Kidney epithelial cell (primary cell): ENCODE data around the gene KRTAP9-7. TPM values are rescaled to one million over a fixed set of nuclear protein-coding genes. Genes with fewer than 3 reads are reported as not detected.
"Not testable (repeated sequence)": the region's sequence is repeated elsewhere in the genome, so short reads cannot be mapped to it uniquely, and the experiment has no call there.

Experiments used
- DNase-seq: peaks from one replicate; pipeline ENCODE4 v3.0.0-alpha.2; 2010; ENCODE audit warnings: low read depth
- H3K27me3 ChIP-seq: 2 replicates; pipeline ENCODE4 v1.6.0; 2011; ENCODE audit warnings: low read length; ENCODE audit not compliant: control insufficient read depth, insufficient read depth
- H3K36me3 ChIP-seq: 2 replicates; pipeline ENCODE4 v1.5.1; 2011; ENCODE audit warnings: low read length; ENCODE audit not compliant: control insufficient read depth, insufficient read depth
- H3K4me3 ChIP-seq: 2 replicates; pipeline ENCODE4 v1.5.1; 2011; ENCODE audit warnings: low read depth, mild to moderate bottlenecking, control low read depth, low read length
- CTCF ChIP-seq: IDR thresholded peaks from 2 replicates; pipeline ENCODE4 v1.5.1; 2011; ENCODE audit warnings: mild to moderate bottlenecking, moderate library complexity, low read length, control low read depth, inconsistent platforms; ENCODE audit not compliant: insufficient read depth, poor library complexity, severe bottlenecking
- total RNA-seq: library from RNA; depleted of rRNA; stranded (reverse); fragments of >200 nt; gene quantifications from 2 replicates; pipeline ENCODE4 v1.2.3, GENCODE V29; 2015

The KRTAP9-7 gene
- total RNA-seq, 1 donor from 2014 or later, result not detected

GRCh38 chr17:41251261-41251660 is 24.2 kb upstream of the KRTAP9-7 start:
- H3K4me3 ChIP-seq, result no peak overlapping the region
- no peaks in the 10 kb centered on the region for H3K27me3 ChIP-seq
- no peak for TF ChIP-seq CTCF
- no peaks in the 10 kb centered on the region for H3K36me3 ChIP-seq
- DNase-seq, result no peak

GRCh38 chr17:41254861-41255260 is 20.6 kb upstream of the KRTAP9-7 start:
- no peaks in the 10 kb centered on the region for H3K36me3 ChIP-seq
- no peak for TF ChIP-seq CTCF
- H3K27me3 ChIP-seq, result no peaks in the 10 kb centered on the region
- no peak for DNase-seq
- H3K4me3 ChIP-seq, result no peak overlapping the region

GRCh38 chr17:41255381-41256290 is 19.9 kb upstream of the KRTAP9-7 start, which contains the start of gene KRTAP9-9:
Gene KRTAP9-9 (plus strand): TSS chr17:41255384.
- not testable (repeated sequence) for H3K4me3 ChIP-seq, DNase-seq, H3K36me3 ChIP-seq, H3K27me3 ChIP-seq

GRCh38 chr17:41256291-41256685 is 19.2 kb upstream of the KRTAP9-7 start:
- no peak for TF ChIP-seq CTCF
- DNase-seq, result no peak
- no peaks in the 10 kb centered on the region for H3K36me3 ChIP-seq
- no peak overlapping the region for H3K4me3 ChIP-seq
- no peaks in the 10 kb centered on the region for H3K27me3 ChIP-seq

- DNase-seq, result no peak
- H3K36me3 ChIP-seq, result no peaks in the 10 kb centered on the region
These were observed 17.1 kb upstream of the KRTAP9-7 start for GRCh38 chr17:41258406-41258805.

GRCh38 chr17:41263212-41263611 is 12.3 kb upstream of the KRTAP9-7 start:
- no peak for DNase-seq
- TF ChIP-seq CTCF, result no peak

More at GRCh38 chr17:41258406-41258805, 17.1 kb upstream of the KRTAP9-7 start:
- no peak for TF ChIP-seq CTCF
- no peak overlapping the region for H3K4me3 ChIP-seq
- no peaks in the 10 kb centered on the region for H3K27me3 ChIP-seq

More at GRCh38 chr17:41263212-41263611, 12.3 kb upstream of the KRTAP9-7 start:
- Histone ChIP-seq H3K4me3 (no peak overlapping the region), H3K27me3 (no peaks in the 10 kb centered on the region), H3K36me3 (no peaks in the 10 kb centered on the region)
